Measurements from ENCODE around the gene SLC10A7.

The SLC10A7 gene

DNA sequence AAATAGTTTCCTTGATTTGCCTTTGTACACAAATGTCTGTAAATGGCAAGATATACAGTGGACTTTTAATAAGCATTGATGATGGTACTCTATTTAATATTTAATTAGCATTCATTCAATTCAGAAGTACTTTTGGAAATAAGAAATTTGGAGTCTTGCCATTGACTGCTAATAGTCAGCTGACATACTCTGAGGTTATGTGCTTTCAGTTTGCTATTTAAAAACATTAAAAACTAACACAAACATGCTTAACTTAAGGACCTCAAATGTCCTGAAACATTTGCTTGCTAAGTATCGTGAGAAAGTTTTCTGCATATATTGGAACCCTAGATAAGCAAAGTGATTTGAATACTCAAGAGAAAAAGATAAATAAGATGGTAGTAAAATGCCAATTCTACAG lies 242.8 kb downstream of the SLC10A7 start:
- Histone ChIP-seq H3K27me3 (no peaks in the 10 kb centered on the region), H3K4me1 (peaks cover 7% of the 10 kb centered on the region; the same call in 1 of the 2 replicates), H3K9me3 (no peaks in the 10 kb centered on the region), H3K36me3 (no peaks in the 10 kb centered on the region), H3K4me3 (ENCODE audit: low read depth, low read length) (no peak overlapping the region)
- no peak for DNase-seq
- TF ChIP-seq CTCF (IDR thresholded peaks at IDR 0.05; ENCODE audit: low read depth, low read length): no peak

- Histone ChIP-seq H3K9me3 (no peaks in the 10 kb centered on the region), H3K4me3 (ENCODE audit: low read depth, low read length) (no peak overlapping the region), H3K27me3 (no peaks in the 10 kb centered on the region), H3K4me1 (0 out of 2 replicates have a peak, but pooled peaks cover 2% of the 10 kb centered on the region), H3K36me3 (no peaks in the 10 kb centered on the region)
- DNase-seq: no peak
- no peak for TF ChIP-seq CTCF (IDR thresholded peaks at IDR 0.05; ENCODE audit: low read depth, low read length)
Observed at GRCh38 chr4:146275370-146275769, 246.4 kb downstream of the SLC10A7 start.

DNA sequence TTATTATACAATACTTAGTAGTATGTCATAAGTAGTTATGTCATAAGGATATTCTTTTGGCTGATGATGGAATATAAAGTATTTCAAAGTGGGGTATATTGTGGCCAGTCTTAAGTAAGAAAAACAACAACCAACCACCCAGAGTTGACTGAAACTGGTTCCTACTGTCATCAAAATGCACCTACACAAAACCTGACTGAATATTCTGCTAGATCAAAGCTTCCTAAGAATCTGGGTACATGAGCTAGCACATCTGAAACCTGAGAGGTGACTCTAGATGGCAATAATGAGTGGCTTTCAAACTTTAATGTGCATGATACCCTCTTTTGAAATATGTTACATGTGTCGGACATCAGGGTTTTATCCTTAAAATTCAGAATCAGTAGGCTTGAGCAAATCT lies 247.0 kb downstream of the SLC10A7 start:
- no peak for DNase-seq
- no peak overlapping the region for H3K4me3 ChIP-seq (ENCODE audit: low read depth, low read length)

GRCh38 chr4:146273204-146273901 lies 248.4 kb downstream of the SLC10A7 start:
- no peaks in the 10 kb centered on the region for H3K27me3 ChIP-seq
- H3K9me3 ChIP-seq: no peaks in the 10 kb centered on the region
- DNase-seq: no peak
- H3K4me3 ChIP-seq (ENCODE audit: low read depth, low read length): no peak overlapping the region
- no peak for TF ChIP-seq CTCF (IDR thresholded peaks at IDR 0.05; ENCODE audit: low read depth, low read length)
- 0 out of 2 replicates have a peak, but pooled peaks cover 2% of the 10 kb centered on the region for H3K4me1 ChIP-seq
- H3K36me3 ChIP-seq: no peaks in the 10 kb centered on the region

More for the DNA sequence above, 247.0 kb downstream of the SLC10A7 start:
- no peak for TF ChIP-seq CTCF (IDR thresholded peaks at IDR 0.05; ENCODE audit: low read depth, low read length)
- Histone ChIP-seq H3K9me3 (no peaks in the 10 kb centered on the region), H3K27me3 (no peaks in the 10 kb centered on the region), H3K4me1 (0 out of 2 replicates have a peak, but pooled peaks cover 2% of the 10 kb centered on the region), H3K36me3 (no peaks in the 10 kb centered on the region)

DNA sequence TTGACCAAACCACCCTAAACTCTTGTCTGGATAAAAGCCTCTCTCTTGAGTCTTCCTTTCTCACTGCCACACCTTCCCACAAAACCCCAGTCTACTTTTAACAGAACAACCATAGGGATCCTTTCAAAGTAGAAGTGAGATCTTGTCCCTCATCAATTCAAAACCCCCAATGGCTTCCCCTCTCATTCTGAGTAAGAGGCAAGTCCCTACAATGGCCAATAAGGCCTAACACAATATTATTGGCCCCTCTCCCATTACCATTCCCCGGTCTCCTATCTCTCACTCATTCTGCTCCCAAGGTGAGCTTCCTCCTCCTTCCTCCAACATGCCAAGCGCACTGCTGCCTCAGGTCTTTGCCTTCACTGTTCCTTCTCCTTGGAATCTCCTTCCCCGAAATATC lies 250.3 kb downstream of the SLC10A7 start:
- Histone ChIP-seq H3K4me1 (0 out of 2 replicates have a peak, but pooled peaks cover 2% of the 10 kb centered on the region), H3K4me3 (ENCODE audit: low read depth, low read length) (no peak overlapping the region), H3K27me3 (no peaks in the 10 kb centered on the region), H3K36me3 (no peaks in the 10 kb centered on the region), H3K9me3 (no peaks in the 10 kb centered on the region)
- TF ChIP-seq CTCF (IDR thresholded peaks at IDR 0.05; ENCODE audit: low read depth, low read length): no peak
- DNase-seq: no peak

DNA sequence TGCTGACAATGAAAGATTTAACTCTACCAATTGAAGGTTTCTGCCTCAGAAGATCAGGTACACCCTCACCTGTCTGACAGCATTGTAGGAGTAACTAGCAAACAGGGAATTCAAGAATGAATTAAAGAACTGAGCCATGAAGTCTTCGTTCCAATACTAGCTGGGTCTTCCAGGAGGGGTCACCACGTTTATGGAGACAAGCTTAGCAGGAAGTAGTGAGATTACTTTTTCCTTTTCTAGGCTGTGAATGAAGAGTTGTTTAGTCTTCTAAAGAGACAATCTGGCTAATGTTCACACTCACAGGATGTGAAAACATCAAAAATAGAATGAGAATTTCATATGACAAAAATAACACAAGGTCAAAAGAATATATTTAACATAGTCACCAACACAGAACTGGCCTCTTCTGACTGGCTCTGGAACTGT lies 252.5 kb downstream of the SLC10A7 start:
- Histone ChIP-seq H3K4me3 (ENCODE audit: low read depth, low read length) (no peak overlapping the region), H3K9me3 (no peaks in the 10 kb centered on the region), H3K27me3 (no peaks in the 10 kb centered on the region), H3K4me1 (no peaks in the 10 kb centered on the region), H3K36me3 (no peaks in the 10 kb centered on the region)
- TF ChIP-seq CTCF (IDR thresholded peaks at IDR 0.05; ENCODE audit: low read depth, low read length): no peak
- no peak for DNase-seq
